Raji (cell line): ENCODE results near the gene PRKAG2.

ENCODE experiments used
- POLR2A ChIP-seq: IDR thresholded peaks from 2 replicates; pipeline ENCODE4 v1.6.1; 2011; ENCODE audit warnings: low read depth, low read length, control low read depth; ENCODE audit not compliant: insufficient read depth

PRKAG2 gene

DNA sequence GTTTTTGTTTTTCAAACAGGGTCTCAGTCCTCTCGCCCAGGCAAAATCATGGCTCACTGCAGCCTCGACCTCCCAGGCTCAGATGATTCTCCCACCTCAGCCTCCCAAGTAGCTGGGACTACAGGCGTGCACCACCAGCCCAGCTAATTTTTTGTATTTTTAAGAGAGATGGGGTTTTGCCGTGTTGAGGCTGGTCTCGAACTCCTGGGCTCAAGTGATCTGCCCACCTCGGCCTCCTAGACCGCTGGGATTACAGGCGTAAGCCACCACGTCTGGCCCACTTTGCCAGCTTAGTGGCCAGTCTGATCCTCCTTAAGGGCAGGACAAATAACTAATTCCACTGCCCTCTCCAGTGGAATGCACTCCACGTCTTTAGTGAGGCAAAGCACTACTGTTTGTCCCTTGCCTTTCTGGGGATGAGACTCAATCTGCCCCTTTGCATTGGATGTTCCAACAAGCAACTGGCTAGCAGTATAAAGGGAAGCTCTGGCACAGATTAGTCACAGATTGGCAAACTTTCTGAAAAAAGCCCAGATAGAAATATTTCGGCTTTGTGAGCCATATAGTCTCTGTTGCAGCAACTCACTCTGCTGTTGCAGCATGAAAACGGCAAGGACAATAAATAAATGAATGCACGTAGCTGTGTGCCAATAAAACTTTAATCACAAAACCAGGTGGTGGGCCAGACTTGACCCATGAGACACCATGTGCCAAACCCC lies 213.4 kb downstream of the PRKAG2 start:
- TF ChIP-seq POLR2A: no peak

DNA sequence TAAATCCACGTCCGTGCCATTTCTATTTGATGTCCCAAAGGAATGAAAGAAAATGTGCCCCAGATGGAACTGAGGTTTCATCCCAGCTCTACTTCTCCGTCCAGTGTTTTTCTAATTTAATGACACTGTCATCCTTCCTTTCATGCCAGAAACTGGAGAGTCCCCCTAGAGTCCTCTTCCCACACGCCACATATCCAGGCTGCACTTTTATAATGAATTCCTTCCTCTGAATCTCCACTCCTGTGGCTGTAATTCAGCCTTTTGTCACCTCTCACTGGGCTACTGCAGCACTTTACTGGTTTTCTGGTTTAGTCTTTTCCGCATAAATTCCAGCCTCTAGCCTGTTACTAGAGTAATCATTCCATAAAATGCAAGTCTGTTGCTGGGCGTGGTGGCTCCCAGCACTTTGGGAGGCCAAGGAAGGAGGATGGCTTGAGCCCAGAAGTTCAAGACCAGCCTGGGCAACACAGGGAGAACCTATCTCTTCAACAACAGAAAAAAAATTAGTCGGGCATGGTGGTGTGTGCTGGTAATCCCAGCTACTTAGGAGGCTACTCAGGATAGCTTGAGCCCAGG lies 214.6 kb downstream of the PRKAG2 start:
- no peak for TF ChIP-seq POLR2A

DNA sequence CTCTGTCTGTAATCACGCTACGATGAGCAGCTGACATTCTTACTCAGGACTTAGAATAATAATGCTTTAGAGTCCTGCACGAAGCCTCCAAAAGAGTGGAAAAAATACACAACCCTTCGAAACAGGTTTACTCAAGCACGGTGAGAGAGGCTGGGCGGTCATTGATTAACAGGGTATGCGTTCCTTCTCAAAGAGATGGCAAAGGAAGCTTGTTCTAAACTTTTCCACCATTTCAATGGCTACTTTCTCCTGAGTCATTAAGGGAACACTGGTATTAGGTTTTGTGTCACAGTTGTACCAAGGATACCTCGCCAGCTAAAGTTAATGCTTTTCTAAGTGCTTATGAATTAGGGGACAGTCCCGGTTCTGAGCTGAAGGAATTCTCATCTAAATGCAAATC lies 215.3 kb downstream of the PRKAG2 start:
- no peak for TF ChIP-seq POLR2A

DNA sequence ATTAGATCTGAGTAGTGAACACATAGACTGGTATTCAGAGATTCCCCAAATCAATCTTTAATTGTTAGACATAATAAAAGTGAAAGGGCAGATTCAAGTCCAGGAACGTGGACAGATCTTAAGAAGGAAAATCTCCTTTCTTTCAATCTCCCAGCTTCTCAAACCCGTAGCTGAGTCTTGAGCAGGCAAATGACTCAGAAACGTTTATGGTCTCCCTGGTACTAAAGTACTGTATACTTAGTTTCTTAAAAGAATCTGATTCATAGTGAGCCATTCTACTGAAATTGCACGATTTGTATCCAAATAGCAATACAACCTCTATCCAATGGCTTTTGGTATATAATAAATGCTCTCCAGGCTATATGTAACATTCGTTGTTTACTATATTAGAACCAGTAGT lies 216.8 kb downstream of the PRKAG2 start:
- no peak for TF ChIP-seq POLR2A

DNA sequence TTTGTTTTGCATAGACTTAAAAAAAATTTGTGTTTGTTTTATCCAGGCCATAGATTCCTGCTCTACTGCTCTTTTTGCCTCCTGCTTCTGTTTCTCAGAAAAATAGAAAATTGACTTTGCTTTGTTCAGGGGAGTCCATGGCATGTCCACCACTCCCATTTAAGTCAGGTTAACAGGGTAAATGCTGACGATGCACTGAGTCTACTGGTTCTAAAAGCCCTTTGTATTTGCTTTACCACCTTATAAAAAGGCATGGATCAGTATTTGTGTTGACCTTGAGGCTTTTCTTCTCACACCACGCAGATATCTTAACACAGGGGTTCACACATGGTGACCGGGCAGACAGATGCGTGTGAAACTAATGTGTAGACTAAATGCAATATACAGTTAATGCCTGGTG lies 217.7 kb downstream of the PRKAG2 start:
- TF ChIP-seq POLR2A: no peak

DNA sequence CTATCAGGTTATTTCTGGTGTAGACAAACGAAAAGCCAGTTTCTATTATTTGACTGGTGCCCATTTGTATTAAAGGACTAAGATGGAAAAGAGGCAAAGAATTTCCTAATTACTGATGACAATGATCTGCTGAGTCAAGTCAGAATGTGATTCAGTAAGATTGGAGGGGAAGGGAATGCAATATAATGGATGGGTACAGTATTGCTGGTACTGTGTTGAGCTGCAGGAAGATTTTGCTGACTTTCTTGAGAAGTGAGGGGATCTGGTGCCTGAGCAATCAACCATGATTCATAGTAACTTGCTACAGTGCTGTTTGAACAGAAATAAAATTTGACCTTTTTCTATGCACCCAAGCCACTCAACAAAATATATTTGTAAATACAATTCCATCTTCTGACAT lies 218.1 kb downstream of the PRKAG2 start:
- TF ChIP-seq POLR2A: no peak

DNA sequence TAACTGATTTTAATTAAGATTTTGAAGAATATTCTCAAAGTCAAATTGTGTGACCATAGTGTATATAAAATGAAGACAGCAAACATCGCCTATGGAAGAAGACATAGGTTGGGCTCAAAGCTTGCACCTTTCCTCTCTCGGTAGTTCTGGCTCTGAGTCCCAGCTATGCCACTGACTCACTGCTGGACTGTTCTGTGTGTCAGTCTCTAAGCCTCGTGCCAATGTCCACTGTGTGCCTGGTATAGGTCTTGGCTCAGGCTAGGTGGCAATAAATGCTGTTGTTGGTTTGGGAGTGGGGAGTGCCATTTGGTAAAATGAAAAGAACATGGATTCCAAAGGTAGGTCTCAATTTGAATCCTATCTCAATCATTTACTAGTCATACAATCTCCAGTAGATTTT lies 219.7 kb downstream of the PRKAG2 start:
- no peak for TF ChIP-seq POLR2A

DNA sequence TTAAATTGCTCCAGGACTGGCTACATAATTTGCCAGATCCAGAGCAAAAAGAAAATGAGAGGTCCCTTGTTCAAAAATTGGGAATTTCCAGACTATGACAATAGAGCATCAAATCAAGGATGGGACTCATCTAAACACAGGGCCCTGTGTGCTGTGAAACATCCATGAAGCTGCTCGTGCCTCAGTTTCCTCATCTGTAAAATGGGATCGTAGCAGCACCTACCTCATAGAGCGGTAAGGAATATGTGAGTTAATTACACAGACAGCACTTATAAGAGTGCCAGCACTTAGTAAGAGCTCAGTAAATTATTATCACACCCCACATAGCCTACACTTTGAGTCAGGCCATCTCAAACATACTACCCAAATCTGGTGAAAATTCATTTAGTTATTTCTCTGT lies 221.4 kb downstream of the PRKAG2 start:
- TF ChIP-seq POLR2A: no peak

DNA sequence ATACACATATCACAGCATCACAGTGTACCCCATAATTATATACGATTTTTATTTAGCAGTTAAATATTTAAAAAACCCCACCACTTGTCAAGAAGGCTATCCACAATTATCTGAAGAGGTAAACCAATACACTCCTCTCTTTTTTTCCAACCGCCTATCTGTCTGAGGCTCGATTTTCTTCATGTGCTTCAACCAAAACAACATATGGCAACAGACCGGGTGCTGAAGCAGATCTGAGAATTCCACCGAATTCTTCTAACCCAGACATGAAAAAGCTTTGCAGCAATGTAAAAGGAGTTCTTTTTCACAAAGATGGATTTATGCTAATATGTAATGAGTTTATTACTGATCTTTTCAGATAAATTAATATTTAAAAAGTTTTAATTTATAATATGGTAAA lies 224.8 kb downstream of the PRKAG2 start:
- no peak for TF ChIP-seq POLR2A

DNA sequence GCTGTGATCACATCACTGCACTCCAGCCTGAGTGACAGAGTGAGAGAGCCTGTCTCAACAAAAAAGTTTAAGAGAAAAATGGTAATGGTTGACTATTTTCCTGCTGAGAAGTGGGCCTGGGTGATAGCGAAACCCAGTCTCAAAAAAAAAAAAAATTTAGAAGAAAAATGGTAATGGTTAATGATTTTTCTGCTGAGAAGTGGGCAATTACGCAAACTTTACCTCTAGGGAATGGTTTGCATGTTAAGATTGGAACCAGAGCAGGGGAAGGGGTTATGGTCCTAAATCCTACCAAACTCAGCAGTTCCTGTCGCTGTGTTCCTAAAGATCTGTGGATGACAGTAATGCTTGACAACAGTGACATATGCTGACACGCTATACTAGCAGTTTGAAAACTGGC lies 226.8 kb downstream of the PRKAG2 start:
- TF ChIP-seq POLR2A: no peak

DNA sequence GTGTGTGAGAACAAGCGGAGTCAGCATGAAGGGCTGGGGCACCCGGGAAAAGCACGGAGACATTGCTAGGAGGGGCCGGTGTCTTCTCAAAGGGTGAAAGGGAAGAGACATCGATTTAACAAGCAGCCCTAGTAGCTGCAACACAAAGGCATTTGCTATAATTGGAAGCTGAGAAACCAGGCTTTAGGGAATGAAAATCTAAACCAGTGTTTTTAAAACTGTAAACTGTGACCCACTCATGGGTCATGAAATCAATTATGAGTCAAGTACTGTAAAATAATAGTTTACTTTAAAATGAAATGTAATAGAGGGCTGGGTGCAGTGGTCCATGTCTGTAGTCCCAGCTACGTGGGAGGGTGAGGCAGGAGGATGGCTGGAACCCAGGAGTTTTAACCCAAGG lies 228.5 kb downstream of the PRKAG2 start:
- no peak for TF ChIP-seq POLR2A

DNA sequence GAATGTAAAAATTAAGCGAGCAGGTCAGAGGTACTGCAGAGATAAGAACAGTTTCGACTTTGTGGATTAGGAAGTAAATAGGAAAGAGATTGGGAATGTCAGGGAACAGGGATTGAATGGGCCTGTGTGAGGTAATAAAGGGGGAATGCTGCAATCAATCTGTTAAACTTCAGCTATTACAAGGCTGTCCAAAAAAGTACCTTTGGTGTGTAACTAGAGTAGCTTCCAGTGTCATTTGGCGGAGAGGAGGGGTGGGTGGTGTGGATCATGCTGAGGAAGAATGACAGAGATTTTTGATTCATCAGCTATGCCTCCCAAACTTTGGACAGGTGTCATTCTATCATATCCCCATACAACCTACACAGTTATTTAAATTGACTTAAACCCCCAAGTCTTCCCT lies 229.0 kb downstream of the PRKAG2 start:
- no peak for TF ChIP-seq POLR2A

DNA sequence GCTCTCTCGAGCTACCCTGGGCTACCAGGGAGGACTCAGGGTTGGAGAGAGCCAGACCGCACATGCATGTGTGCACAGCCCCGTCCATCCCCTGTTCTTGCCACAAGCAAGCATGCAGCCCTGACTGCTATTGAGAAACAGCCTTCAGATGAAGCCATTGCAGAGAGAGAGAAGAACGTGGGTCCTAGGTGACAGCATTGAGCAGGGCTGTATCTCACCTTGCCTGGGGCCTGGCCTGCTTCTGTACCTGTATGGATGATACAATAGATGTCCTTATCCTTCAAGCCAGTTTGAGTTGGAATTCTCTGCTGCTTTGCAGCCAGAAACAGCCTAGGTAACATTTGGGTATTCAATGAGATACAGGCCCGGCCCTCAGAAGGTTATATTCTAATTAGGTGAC lies 229.9 kb downstream of the PRKAG2 start:
- no peak for TF ChIP-seq POLR2A

DNA sequence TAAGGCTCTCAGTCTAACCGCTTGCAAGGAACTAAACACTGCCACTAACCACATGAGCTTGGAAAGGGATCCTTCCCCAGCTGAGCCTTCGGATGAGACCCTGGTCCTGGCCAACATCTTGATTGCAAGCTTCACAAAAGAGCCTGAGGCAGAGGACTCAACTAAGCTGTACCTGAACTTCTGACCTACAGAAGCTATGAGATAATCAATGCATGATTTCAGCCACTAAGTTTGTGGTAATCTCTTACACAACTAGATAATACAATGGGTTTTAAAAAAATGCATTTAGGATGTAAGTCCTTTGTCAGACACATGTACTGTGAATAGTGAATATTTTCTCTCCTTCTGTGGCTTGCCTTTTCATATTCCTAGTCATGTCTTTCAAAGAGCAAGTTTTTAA lies 231.6 kb downstream of the PRKAG2 start:
- TF ChIP-seq POLR2A: no peak

DNA sequence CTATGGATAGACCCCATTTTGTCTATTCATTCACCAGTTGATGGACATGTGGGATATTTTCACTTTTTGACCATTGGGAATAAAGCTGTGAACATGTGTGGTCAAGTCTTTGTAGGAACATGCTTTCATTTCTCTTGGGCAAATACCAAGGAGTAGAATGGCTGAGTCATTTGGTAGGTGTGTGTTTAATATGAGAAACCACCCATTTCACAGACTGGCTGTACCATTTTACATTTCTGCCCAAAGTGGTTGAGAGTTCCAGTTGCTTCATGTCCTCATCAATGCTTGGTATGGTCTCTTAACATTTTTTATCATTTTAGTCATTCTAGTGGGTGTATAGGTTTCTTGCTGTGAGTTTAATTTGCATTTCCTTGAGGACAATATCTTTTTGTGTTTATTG lies 232.4 kb downstream of the PRKAG2 start:
- no peak for TF ChIP-seq POLR2A

DNA sequence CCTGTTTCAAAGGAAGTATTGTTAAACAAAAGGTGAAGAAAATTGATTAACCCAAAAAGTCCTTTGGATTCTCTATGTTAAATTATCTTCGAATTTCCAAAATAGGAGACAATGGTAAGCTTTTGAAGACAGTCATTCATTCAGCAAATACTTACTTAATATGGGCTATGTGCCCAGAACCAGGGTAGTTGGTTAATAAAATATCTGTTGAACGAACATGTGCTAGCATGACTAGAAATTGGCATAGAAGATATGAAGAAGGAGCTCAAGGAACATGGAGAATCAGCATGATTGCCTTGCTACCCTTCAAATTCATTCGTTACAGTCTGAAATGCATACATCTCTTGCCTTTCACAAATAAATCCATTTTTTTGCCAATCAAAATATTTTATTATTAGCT lies 234.2 kb downstream of the PRKAG2 start:
- no peak for TF ChIP-seq POLR2A

DNA sequence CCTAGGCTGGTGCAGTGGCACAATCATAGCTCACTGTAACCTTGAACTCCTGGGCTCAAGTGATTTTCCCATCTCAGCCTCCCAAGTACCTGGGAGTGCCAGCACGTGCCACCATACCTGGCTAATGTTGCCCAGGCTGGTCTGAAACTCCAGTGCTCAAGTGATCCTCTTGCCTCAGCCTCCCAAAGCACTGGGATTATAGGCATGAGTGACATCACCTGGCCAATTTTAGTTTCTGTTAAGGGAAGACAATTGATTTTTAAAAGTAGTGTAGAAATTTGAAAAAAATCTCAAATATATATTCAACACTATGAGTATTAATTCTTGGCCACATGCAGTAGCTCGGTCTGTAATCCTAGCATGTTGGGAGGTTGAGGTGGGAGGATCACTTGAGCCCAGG lies 235.3 kb downstream of the PRKAG2 start:
- no peak for TF ChIP-seq POLR2A
